NCI-H1092 (cell line): ENCODE results near the gene MRFAP1.
"Not testable (repeated sequence)": the region's sequence is repeated elsewhere in the genome, so short reads cannot be mapped to it uniquely, and the experiment has no call there.

Experiments
- DNase-seq: peaks from one replicate; lab custom pipeline; 2025; lab: John Stamatoyannopoulos, UW

MRFAP1 gene

GRCh38 chr4:6668391-6668790, 27.9 kb downstream of the MRFAP1 start:
- DNase-seq: no peak

- DNase-seq: no peak
These were observed 31.2 kb downstream of the MRFAP1 start for GRCh38 chr4:6671648-6672047.

- no peak for DNase-seq
These were observed 31.6 kb downstream of the MRFAP1 start for GRCh38 chr4:6672131-6672530.

GRCh38 chr4:6672541-6673190, 32.2 kb downstream of the MRFAP1 start:
- not testable (repeated sequence) for DNase-seq

GRCh38 chr4:6673191-6673659, 32.7 kb downstream of the MRFAP1 start:
- not testable (repeated sequence) for DNase-seq

GRCh38 chr4:6673660-6674499, 33.4 kb downstream of the MRFAP1 start:
- DNase-seq: peak; percentile 94

- DNase-seq: no peak
These were observed 34.1 kb downstream of the MRFAP1 start for GRCh38 chr4:6674500-6675149.

- DNase-seq: no peak
These were observed 36.5 kb downstream of the MRFAP1 start for GRCh38 chr4:6676722-6677558.

GRCh38 chr4:6680372-6681034, 40.0 kb downstream of the MRFAP1 start:
- DNase-seq: no peak

- no peak for DNase-seq
These were observed 40.7 kb downstream of the MRFAP1 start for GRCh38 chr4:6681191-6681590.

- no peak for DNase-seq
These were observed 42.5 kb downstream of the MRFAP1 start for GRCh38 chr4:6682862-6683590.

- no peak for DNase-seq
These were observed 44.2 kb downstream of the MRFAP1 start for GRCh38 chr4:6684656-6685055.

GRCh38 chr4:6686104-6686787, 45.8 kb downstream of the MRFAP1 start:
- DNase-seq: no peak

- no peak for DNase-seq
These were observed 47.7 kb downstream of the MRFAP1 start for GRCh38 chr4:6687947-6688878.

GRCh38 chr4:6688879-6689505, 48.5 kb downstream of the MRFAP1 start:
- no peak for DNase-seq

- DNase-seq: no peak
These were observed 49.0 kb downstream of the MRFAP1 start for GRCh38 chr4:6689506-6689960.
